ENCODE measurements around the gene PPP1R2C. TPM values are rescaled to one million over a fixed set of nuclear protein-coding genes. Genes with fewer than 3 reads are reported as not detected.

PPP1R2C gene
- total and polyA plus RNA-seq, 2 of the 8 experiments (the other 6 are each of a cell fraction or from before 2014, with no cell fraction given): not detected

GRCh38 chrX:42821803-42822443, 44.0 kb upstream of the PPP1R2C start:
- no peak overlapping the region for H3K14ac ChIP-seq (ENCODE audit: insufficient read length)
- H4K5ac ChIP-seq (ENCODE audit: insufficient read length, low read depth, low read length): no peak overlapping the region
- 91% methylated on average over 6 of the region's 7 CpGs; no CpG with 5 or more reads in 1 of the 2 experiments for WGBS, 2 experiments (ENCODE audit: extremely low coverage in 1 of 2, insufficient coverage in 1 of 2, insufficient read length in 1 of 2, insufficient replicate concordance in 2 of 2, low coverage in 1 of 2, low lambda C conversion rate in 2 of 2, missing lambda C conversion rate in 1 of 2)
- no peaks in the 10 kb centered on the region for H3K9me3 ChIP-seq (ENCODE audit: insufficient read depth in 2 of 2, low read depth in 1 of 2, low read length in 1 of 2)
- CTCF ChIA-PET (ENCODE audit: partially characterized antibody): no interaction called here
- no peak overlapping the region for H2BK5ac ChIP-seq (ENCODE audit: low read depth, low read length)
- H3K23ac ChIP-seq (ENCODE audit: insufficient read length): no peak overlapping the region
- no peak overlapping the region for H3K4me3 ChIP-seq (ENCODE audit: extremely low read depth in 1 of 4, insufficient read depth in 2 of 4, low read depth in 3 of 4, low read length in 4 of 4)
- POLR2A ChIA-PET (ENCODE audit: partially characterized antibody): no interaction called here
- no peaks in the 10 kb centered on the region for H3K27me3 ChIP-seq (replicated peaks in 1 of 4; ENCODE audit: control insufficient read depth in 3 of 4, extremely low read depth in 1 of 4, insufficient read depth in 3 of 4, low read length in 3 of 4)
- no peaks in the 10 kb centered on the region for H4K20me1 ChIP-seq (replicated peaks in 1 of 2; ENCODE audit: control insufficient read depth in 1 of 2, insufficient read depth in 2 of 2, low read length in 2 of 2)
- no peak overlapping the region for H2BK15ac ChIP-seq (ENCODE audit: low read length)
- H4K8ac ChIP-seq (ENCODE audit: extremely low read depth, insufficient read depth, low read length): no peak overlapping the region
- no peak overlapping the region for H3K9ac ChIP-seq (replicated peaks in 1 of 4; ENCODE audit: extremely low read depth in 1 of 4, low read depth in 3 of 4, low read length in 3 of 4)
- H2BK120ac ChIP-seq (replicated peaks; ENCODE audit: low read depth, low read length): no peak overlapping the region
- H3K79me2 ChIP-seq (ENCODE audit: control insufficient read depth in 1 of 2, insufficient read depth in 2 of 2, low read length in 2 of 2): no peaks in the 10 kb centered on the region
- TF ChIP-seq CREB1 (IDR thresholded peaks at IDR 0.05) (no peak), HDAC6 (IDR thresholded peaks at IDR 0.05; ENCODE audit: low read depth, low read length) (no peak), SIX5 (IDR thresholded peaks at IDR 0.05; ENCODE audit: low read depth, low read length) (no peak), USF2 (IDR thresholded peaks at IDR 0.05; ENCODE audit: low read length) (no peak)
- H3K56ac ChIP-seq (replicated peaks; ENCODE audit: insufficient read length, low read depth, low read length): no peak overlapping the region
- no peak overlapping the region for H3K27ac ChIP-seq (ENCODE audit: low read depth, low read length)
- no peak overlapping the region for H3K4me2 ChIP-seq (ENCODE audit: insufficient read depth in 1 of 2, low read depth in 2 of 2, low read length in 2 of 2)
- H2AFZ ChIP-seq (ENCODE audit: low read length): no peak overlapping the region
- H3K36me3 ChIP-seq (ENCODE audit: control insufficient read depth in 2 of 4, insufficient read depth in 4 of 4, low read length in 3 of 4): peaks cover 0 to 2% (median 0%) of the 10 kb centered on the region in 4 experiments; a peak in 2 of 8 replicates
- H3K4me1 ChIP-seq (replicated peaks in 1 of 4; ENCODE audit: control insufficient read depth in 3 of 4, insufficient read depth in 4 of 4, low read length in 3 of 4): no peaks in the 10 kb centered on the region
- no peaks in the 10 kb centered on the region for H3K79me1 ChIP-seq (ENCODE audit: low read depth, low read length)
- DNase-seq (ENCODE audit: low read depth in 1 of 2, low spot score in 2 of 2) (no peak), FAIRE-seq (no peak)
- no peak overlapping the region for H3K4ac ChIP-seq (replicated peaks; ENCODE audit: insufficient read length, low read depth, low read length)
- no peak overlapping the region for H2AK5ac ChIP-seq (ENCODE audit: low read depth, low read length)
- peak overlapping the region; percentile 15 for H4K91ac ChIP-seq (replicated peaks; ENCODE audit: insufficient read length, low read length)
- no peaks in the 10 kb centered on the region for H3K23me2 ChIP-seq (ENCODE audit: low read depth, low read length)
- no peak overlapping the region for H2BK12ac ChIP-seq (ENCODE audit: low read depth, low read length)
- H3K18ac ChIP-seq (ENCODE audit: extremely low read depth, low read length): no peak overlapping the region
- no peak overlapping the region for H2BK20ac ChIP-seq (ENCODE audit: low read length)
